Esophagus muscularis mucosa (tissue), 4 donors: Measurements from ENCODE around the gene EYA4. TPM values are rescaled to one million over a fixed set of nuclear protein-coding genes. Genes with fewer than 3 reads are reported as not detected.

ENCODE experiments used
- DNase-seq: peaks from one replicate; pipeline ENCODE4 v3.0.0-alpha.2; 2017; ENCODE audit errors: extremely low spot score
- H3K27ac ChIP-seq, 4 donors: fragments of 200-600 bp; sonication (generic); replicated peaks in 1 of 4; 1 replicate in 3 of 4; 2 replicates in 1 of 4; pipeline ENCODE4 v1.5.1; 2016 to 2019; ENCODE audit warnings: mild to moderate bottlenecking in 1 of 4
- H3K27me3 ChIP-seq, 4 donors: fragments of 200-600 bp; sonication (generic); one replicate each; pipeline versions ENCODE4 v1.5.1 to v1.6.0; 2016 to 2019
- H3K36me3 ChIP-seq, 4 donors: fragments of 200-600 bp; sonication (generic); one replicate each; pipeline ENCODE4 v1.5.1; 2016 to 2019
- H3K4me1 ChIP-seq, 4 donors: fragments of 200-600 bp; sonication (generic); one replicate each; pipeline ENCODE4 v1.5.1; 2016 to 2019
- H3K4me3 ChIP-seq, 4 donors: fragments of 200-600 bp; sonication (generic); 1 replicate in 2 of 4; 2 replicates in 2 of 4; pipeline ENCODE4 v1.5.1; 2016 to 2019; ENCODE audit warnings: mild to moderate bottlenecking in 4 of 4, moderate library complexity in 1 of 4
- H3K9me3 ChIP-seq, 4 donors: fragments of 200-600 bp; sonication (generic); 1 replicate in 3 of 4; 2 replicates in 1 of 4; pipeline ENCODE4 v1.5.1; 2016 to 2019
- EP300 ChIP-seq: sonication (generic); formaldehyde crosslinking; IDR thresholded peaks from one replicate; pipeline ENCODE4 v1.6.1; 2017; ENCODE audit warnings: antibody characterized with exemption
- POLR2A ChIP-seq: fragments of 450-650 bp; IDR thresholded peaks from one replicate; pipeline ENCODE4 v1.6.1; 2017; ENCODE audit warnings: antibody characterized with exemption, moderate library complexity, mild to moderate bottlenecking, low read depth
- POLR2AphosphoS5 ChIP-seq, 2 donors: sonication (generic); formaldehyde crosslinking; IDR thresholded peaks; one replicate each; pipeline ENCODE4 v1.6.1; 2017; ENCODE audit warnings: antibody characterized with exemption in 2 of 2
- WGBS: methylation state at CpG from one replicate; pipeline ENCODE4 v1.1.5; 2018; 5-methylcytosine and 5-hydroxymethylcytosine counted together
- intact Hi-C: fragments of 100-400 bp; cut with DNase I; formaldehyde crosslinking; loops from one replicate; pipeline ENCODE4 v1.15.1; 2023
- total RNA-seq, 4 donors: library from RNA; depleted of rRNA; stranded (reverse); fragments of >200 nt; gene quantifications; one replicate each; pipeline versions ENCODE4 v1.1.0 to v1.2.1, GENCODE V29; 2016
- TF ChIP-seq, protein P1 (sequence below), 3 experiments: fragments of 200-600 bp in 2 of 3; fragments of 450-650 bp in 1 of 3; sonication (generic) in 2 of 3; IDR thresholded peaks; one replicate each; pipeline ENCODE4 v1.5.1; 2017 to 2019; ENCODE audit warnings: antibody characterized with exemption in 3 of 3, mild to moderate bottlenecking in 2 of 3, moderate library complexity in 1 of 3

The EYA4 gene
- total RNA-seq, 4 donors from 2014 or later = 1.5 to 3.3 (median 2.5) TPM

DNA sequence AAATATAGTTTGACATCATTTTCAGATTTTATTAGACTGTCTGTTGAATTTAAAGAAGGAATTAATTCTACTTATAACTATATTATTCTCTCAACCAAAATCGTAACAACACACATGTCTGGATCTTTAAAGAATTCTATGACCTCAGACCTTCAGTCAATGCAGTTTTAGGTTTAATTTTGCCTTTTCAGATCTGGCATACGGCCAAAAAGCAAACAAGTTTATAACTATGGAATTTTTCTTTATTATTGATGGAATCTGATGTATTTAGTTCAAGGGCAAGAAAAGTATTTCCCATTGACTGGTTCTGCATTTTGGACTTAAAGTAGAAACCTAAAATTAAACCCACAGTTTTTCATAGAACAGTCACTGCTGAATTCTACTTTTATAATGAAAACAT, 233.4 kb downstream of the EYA4 start:
- H3K27ac ChIP-seq = no peak overlapping the region
- no peaks in the 10 kb centered on the region for H3K36me3 ChIP-seq
- no peak overlapping the region for H3K4me3 ChIP-seq
- no peaks in the 10 kb centered on the region for H3K27me3 ChIP-seq
- DNase-seq = no peak
- TF ChIP-seq EP300 (no peak), POLR2AphosphoS5 (IDR thresholded peaks at IDR 0.05) (no peak), POLR2A (no peak)
- TF ChIP-seq, protein P1, sequence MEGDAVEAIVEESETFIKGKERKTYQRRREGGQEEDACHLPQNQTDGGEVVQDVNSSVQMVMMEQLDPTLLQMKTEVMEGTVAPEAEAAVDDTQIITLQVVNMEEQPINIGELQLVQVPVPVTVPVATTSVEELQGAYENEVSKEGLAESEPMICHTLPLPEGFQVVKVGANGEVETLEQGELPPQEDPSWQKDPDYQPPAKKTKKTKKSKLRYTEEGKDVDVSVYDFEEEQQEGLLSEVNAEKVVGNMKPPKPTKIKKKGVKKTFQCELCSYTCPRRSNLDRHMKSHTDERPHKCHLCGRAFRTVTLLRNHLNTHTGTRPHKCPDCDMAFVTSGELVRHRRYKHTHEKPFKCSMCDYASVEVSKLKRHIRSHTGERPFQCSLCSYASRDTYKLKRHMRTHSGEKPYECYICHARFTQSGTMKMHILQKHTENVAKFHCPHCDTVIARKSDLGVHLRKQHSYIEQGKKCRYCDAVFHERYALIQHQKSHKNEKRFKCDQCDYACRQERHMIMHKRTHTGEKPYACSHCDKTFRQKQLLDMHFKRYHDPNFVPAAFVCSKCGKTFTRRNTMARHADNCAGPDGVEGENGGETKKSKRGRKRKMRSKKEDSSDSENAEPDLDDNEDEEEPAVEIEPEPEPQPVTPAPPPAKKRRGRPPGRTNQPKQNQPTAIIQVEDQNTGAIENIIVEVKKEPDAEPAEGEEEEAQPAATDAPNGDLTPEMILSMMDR (IDR thresholded peaks at IDR 0.05) = no peak
- intact Hi-C loops = no loop called here
- no peaks in the 10 kb centered on the region for H3K9me3 ChIP-seq
- H3K4me1 ChIP-seq = no peaks in the 10 kb centered on the region
- 58% methylated on average over 2 of the region's 2 CpGs for WGBS

DNA sequence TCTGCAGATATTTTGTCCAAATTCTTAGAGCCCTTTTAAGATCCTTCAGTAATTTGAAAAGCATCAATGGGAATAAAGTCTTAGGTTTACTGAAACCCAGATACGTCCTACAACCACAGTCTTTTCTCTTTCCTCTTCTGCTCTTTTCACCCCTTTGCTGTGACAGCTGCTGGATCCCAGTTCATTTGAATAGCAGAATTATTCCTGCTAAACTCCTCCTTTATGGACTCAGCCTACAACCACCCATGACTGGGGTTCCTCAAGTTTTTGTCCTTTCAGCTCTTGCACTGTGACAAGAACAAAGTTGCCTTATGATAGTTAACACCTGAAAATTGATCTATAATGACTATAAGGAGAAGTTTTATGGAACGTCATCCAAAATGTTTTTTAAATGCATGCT, 237.5 kb downstream of the EYA4 start:
- Histone ChIP-seq H3K4me3 (no peak overlapping the region), H3K27me3 (no peaks in the 10 kb centered on the region), H3K4me1 (no peaks in the 10 kb centered on the region), H3K9me3 (no peaks in the 10 kb centered on the region), H3K36me3 (no peaks in the 10 kb centered on the region), H3K27ac (no peak overlapping the region)
- intact Hi-C loops = no loop called here
- TF ChIP-seq EP300 = no peak
- TF ChIP-seq, protein P1 (IDR thresholded peaks at IDR 0.05) = no peak
- WGBS = 76% methylated on average over 2 of the region's 2 CpGs
- no peak for DNase-seq

DNA sequence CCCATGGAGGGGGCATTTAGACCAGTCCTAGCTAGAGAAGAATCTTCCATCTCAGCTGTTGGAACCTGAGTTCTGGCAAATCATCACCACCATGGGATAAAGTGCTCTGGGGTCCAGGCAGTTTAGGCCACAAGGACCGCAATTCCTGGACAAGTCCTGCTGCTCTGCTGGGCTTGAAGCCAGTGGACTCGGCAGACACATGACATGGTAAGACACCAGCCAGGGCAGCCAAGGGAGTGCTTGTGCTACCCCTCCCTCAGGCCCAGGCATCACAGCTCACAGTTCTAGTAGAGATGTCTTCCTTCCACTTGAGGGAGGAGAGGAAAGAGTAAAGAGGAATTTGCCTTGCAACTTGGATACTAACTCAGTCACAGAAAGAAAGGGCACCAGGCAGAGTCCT, 246.0 kb downstream of the EYA4 start:
- Histone ChIP-seq H3K4me1 (no peaks in the 10 kb centered on the region), H3K4me3 (no peak overlapping the region), H3K27me3 (no peaks in the 10 kb centered on the region), H3K27ac (no peak overlapping the region), H3K36me3 (no peaks in the 10 kb centered on the region), H3K9me3 (no peaks in the 10 kb centered on the region)
- TF ChIP-seq POLR2AphosphoS5 (IDR thresholded peaks at IDR 0.05) (no peak), EP300 (no peak), POLR2A (no peak)
- TF ChIP-seq, protein P1 (IDR thresholded peaks at IDR 0.05) = no peak
- no peak for DNase-seq
- intact Hi-C loops = no loop called here
- no CpG with 5 or more reads among the region's 2 CpGs for WGBS

DNA sequence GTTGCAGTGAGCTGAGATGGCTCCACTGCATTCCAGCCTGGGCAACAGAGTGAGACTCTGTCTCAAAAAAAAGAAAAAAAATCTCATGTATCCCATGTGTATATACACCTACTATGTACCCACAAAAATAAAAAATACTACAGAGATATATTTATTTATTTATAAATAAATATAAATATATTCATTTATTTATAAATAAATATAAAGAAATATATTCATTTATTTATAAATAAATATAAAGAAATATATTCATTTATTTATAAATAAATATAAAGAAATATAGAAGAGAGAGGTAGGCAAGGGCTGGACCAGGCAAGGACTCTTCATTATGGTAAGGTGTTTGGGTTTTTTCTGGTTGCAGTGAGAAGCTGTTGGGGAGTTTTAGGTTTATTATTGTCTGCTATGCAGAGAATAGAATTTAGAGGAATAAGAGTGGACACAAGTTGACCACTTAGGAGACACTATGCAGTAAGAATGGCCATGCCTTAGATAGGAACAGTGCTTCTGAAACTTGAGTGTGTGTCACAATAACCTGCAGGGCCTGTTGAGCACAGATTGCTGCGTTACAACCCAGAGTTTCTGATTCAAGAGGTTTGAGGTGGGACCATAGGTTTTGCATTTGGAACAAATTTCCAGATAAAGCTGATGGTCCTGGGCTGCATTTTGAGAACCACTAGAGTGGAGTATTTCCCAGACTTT, 254.2 kb downstream of the EYA4 start:
- intact Hi-C loops = no loop called here
- WGBS = 93% methylated on average over 1 of the region's 1 CpG

More for the DNA sequence above, 254.2 kb downstream of the EYA4 start:
- no peak overlapping the region for H3K4me3 ChIP-seq
- H3K36me3 ChIP-seq = no peaks in the 10 kb centered on the region
- no peak overlapping the region for H3K27ac ChIP-seq
- TF ChIP-seq, protein P1 (IDR thresholded peaks at IDR 0.05) = no peak
- TF ChIP-seq EP300 (no peak), POLR2AphosphoS5 (IDR thresholded peaks at IDR 0.05) (no peak), POLR2A (no peak)
- H3K4me1 ChIP-seq = no peaks in the 10 kb centered on the region
- no peaks in the 10 kb centered on the region for H3K27me3 ChIP-seq
- H3K9me3 ChIP-seq = no peaks in the 10 kb centered on the region
- DNase-seq = no peak
